GM23248 (cell line): ENCODE measurements around the gene HSD11B1.

ENCODE experiments used
- EZH2 ChIP-seq: fragments of 200-600 bp; sonication (generic); IDR thresholded peaks from 2 replicates; pipeline ENCODE4 v1.6.1; 2018; ENCODE audit warnings: antibody characterized with exemption, mild to moderate bottlenecking; ENCODE audit not compliant: insufficient read depth, poor library complexity, severe bottlenecking
- EZH2phosphoT487 ChIP-seq: fragments of 200-600 bp; sonication (generic); IDR thresholded peaks from 2 replicates; pipeline ENCODE4 v1.6.1; 2018; ENCODE audit warnings: antibody characterized with exemption, moderate library complexity, mild to moderate bottlenecking, low read depth; ENCODE audit not compliant: insufficient read depth

DNA sequence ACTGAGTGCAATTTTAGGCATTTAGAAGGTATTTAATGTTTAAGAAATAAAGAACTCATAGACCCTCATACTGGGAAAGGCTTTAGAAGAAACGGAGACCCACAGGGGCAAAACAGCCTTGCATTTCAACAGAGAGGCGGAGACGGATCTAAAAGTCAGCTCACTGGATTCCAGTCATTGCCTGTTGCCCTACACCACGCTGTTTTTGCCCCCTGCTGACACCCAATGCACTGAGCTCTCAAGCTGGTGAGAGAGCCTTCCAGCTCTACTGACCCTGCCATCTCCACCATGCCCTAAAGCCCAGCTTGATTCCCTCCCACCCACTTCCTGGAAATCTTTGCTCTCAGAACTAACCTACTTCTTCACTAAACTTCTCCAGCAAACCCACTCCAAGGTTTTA lies 44.0 kb downstream of the HSD11B1 start:
- no peak for TF ChIP-seq EZH2
- no peak for TF ChIP-seq EZH2phosphoT487
